Measurements from ENCODE around the gene AMOTL2.

Gene AMOTL2

GRCh38 chr3:134319931-134320330 is 54.3 kb downstream of the AMOTL2 start:
- Histone ChIP-seq H3K27ac (no peak overlapping the region), H3K4me1 (ENCODE audit: control insufficient read depth in 1 of 2, insufficient read depth in 1 of 2, low read depth in 1 of 2, low read length in 1 of 2) (no peaks in the 10 kb centered on the region), H3K36me3 (no peaks in the 10 kb centered on the region), H3K27me3 (peaks cover 31% of the 10 kb centered on the region), H3K9me3 (no peaks in the 10 kb centered on the region), H3K4me3 (ENCODE audit: low read depth in 1 of 2, low read length in 1 of 2) (no peak overlapping the region)
- TF ChIP-seq, protein P1, sequence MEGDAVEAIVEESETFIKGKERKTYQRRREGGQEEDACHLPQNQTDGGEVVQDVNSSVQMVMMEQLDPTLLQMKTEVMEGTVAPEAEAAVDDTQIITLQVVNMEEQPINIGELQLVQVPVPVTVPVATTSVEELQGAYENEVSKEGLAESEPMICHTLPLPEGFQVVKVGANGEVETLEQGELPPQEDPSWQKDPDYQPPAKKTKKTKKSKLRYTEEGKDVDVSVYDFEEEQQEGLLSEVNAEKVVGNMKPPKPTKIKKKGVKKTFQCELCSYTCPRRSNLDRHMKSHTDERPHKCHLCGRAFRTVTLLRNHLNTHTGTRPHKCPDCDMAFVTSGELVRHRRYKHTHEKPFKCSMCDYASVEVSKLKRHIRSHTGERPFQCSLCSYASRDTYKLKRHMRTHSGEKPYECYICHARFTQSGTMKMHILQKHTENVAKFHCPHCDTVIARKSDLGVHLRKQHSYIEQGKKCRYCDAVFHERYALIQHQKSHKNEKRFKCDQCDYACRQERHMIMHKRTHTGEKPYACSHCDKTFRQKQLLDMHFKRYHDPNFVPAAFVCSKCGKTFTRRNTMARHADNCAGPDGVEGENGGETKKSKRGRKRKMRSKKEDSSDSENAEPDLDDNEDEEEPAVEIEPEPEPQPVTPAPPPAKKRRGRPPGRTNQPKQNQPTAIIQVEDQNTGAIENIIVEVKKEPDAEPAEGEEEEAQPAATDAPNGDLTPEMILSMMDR (IDR thresholded peaks at IDR 0.05): no peak

DNA sequence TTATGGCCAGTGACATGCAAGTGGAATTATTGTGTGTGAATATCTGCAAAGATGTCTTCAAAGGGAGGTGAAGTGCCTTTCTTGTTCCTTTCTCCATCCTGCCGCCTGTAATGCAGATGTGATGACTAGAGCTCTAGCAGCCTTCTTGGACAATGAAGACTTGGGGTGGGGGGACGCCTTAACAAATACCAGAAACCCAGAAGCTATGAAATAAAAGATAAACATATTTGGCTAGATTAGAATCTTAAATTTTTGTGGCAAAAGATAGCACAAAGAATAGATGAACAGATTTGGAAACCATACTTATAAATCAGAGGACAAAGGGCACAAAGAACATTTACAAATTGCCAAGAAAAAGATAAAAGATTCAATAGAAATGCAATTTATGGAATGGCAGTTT is 56.1 kb downstream of the AMOTL2 start:
- Histone ChIP-seq H3K9me3 (no peaks in the 10 kb centered on the region), H3K27me3 (peaks cover 45% of the 10 kb centered on the region), H3K27ac (no peak overlapping the region), H3K4me3 (ENCODE audit: low read depth in 1 of 2, low read length in 1 of 2) (no peak overlapping the region), H3K36me3 (no peaks in the 10 kb centered on the region), H3K4me1 (ENCODE audit: control insufficient read depth in 1 of 2, insufficient read depth in 1 of 2, low read depth in 1 of 2, low read length in 1 of 2) (peaks cover 5% of the 10 kb centered on the region in 2 experiments)
- TF ChIP-seq, protein P1 (IDR thresholded peaks at IDR 0.05): no peak

GRCh38 chr3:134317106-134317947 is 56.9 kb downstream of the AMOTL2 start:
- H3K27ac ChIP-seq: no peak overlapping the region
- H3K27me3 ChIP-seq: peaks cover 51% of the 10 kb centered on the region

GRCh38 chr3:134315286-134316106 is 58.8 kb downstream of the AMOTL2 start:
- no peaks in the 10 kb centered on the region for H3K36me3 ChIP-seq
- H3K9me3 ChIP-seq: no peaks in the 10 kb centered on the region
- peaks cover 8 to 11% of the 10 kb centered on the region in 2 experiments for H3K4me1 ChIP-seq (ENCODE audit: control insufficient read depth in 1 of 2, insufficient read depth in 1 of 2, low read depth in 1 of 2, low read length in 1 of 2)
- no peak overlapping the region for H3K4me3 ChIP-seq (ENCODE audit: low read depth in 1 of 2, low read length in 1 of 2)
- H3K27ac ChIP-seq: no peak overlapping the region
- H3K27me3 ChIP-seq: peaks cover 59% of the 10 kb centered on the region
- TF ChIP-seq, protein P1 (IDR thresholded peaks at IDR 0.05): no peak

More at GRCh38 chr3:134317106-134317947, 56.9 kb downstream of the AMOTL2 start:
- TF ChIP-seq, protein P1 (IDR thresholded peaks at IDR 0.05): no peak
- Histone ChIP-seq H3K4me1 (ENCODE audit: control insufficient read depth in 1 of 2, insufficient read depth in 1 of 2, low read depth in 1 of 2, low read length in 1 of 2) (peaks cover 8 to 11% of the 10 kb centered on the region in 2 experiments), H3K36me3 (no peaks in the 10 kb centered on the region), H3K9me3 (no peaks in the 10 kb centered on the region), H3K4me3 (ENCODE audit: low read depth in 1 of 2, low read length in 1 of 2) (no peak overlapping the region)

- peaks cover 8 to 11% of the 10 kb centered on the region in 2 experiments for H3K4me1 ChIP-seq (ENCODE audit: control insufficient read depth in 1 of 2, insufficient read depth in 1 of 2, low read depth in 1 of 2, low read length in 1 of 2)
- H3K9me3 ChIP-seq: no peaks in the 10 kb centered on the region
- peaks cover 52% of the 10 kb centered on the region for H3K27me3 ChIP-seq
- no peak overlapping the region for H3K27ac ChIP-seq
- H3K4me3 ChIP-seq (ENCODE audit: low read depth in 1 of 2, low read length in 1 of 2): no peak overlapping the region
- no peaks in the 10 kb centered on the region for H3K36me3 ChIP-seq
- TF ChIP-seq, protein P1 (IDR thresholded peaks at IDR 0.05): no peak
These were observed 59.5 kb downstream of the AMOTL2 start for GRCh38 chr3:134314588-134315285.
